GM18951 (cell line): ENCODE measurements around the gene CTDSP2.
"Not testable (repeated sequence)": the region's sequence is repeated elsewhere in the genome, so short reads cannot be mapped to it uniquely, and the experiment has no call there.

Source experiments
- POLR2A ChIP-seq: IDR thresholded peaks from 4 replicates; pipeline ENCODE4 v1.6.1; 2011; ENCODE audit warnings: mild to moderate bottlenecking; ENCODE audit not compliant: insufficient read length, insufficient read depth; ENCODE audit errors: extremely low read depth
- in situ Hi-C: fragments of 300-500 bp; cut with MboI; formaldehyde crosslinking; loops from one replicate; pipeline ENCODE4 v1.12.0; 2022; ENCODE audit warnings: low sequenced_read_pairs, mixed read lengths, inconsistent platforms; ENCODE audit not compliant: unreplicated experiment

Gene CTDSP2

GRCh38 chr12:57777911-57778310 is 68.6 kb downstream of the CTDSP2 start:
- no peak for TF ChIP-seq POLR2A
- in situ Hi-C loops = no loop called here

- TF ChIP-seq POLR2A = no peak
- in situ Hi-C loops = no loop called here
These were observed 69.2 kb downstream of the CTDSP2 start for GRCh38 chr12:57777367-57777766.

GRCh38 chr12:57776247-57776587 is 70.3 kb downstream of the CTDSP2 start:
- in situ Hi-C loops = no loop called here
- TF ChIP-seq POLR2A = no peak

- in situ Hi-C loops = no loop called here
- TF ChIP-seq POLR2A = no peak
These were observed 70.8 kb downstream of the CTDSP2 start for GRCh38 chr12:57775563-57776246.

GRCh38 chr12:57775044-57775443 is 71.5 kb downstream of the CTDSP2 start:
- no peak for TF ChIP-seq POLR2A
- in situ Hi-C loops = no loop called here

GRCh38 chr12:57774634-57775033 is 71.9 kb downstream of the CTDSP2 start:
- in situ Hi-C loops = not testable (repeated sequence)

- in situ Hi-C loops = no loop called here
- TF ChIP-seq POLR2A = no peak
These were observed 73.9 kb downstream of the CTDSP2 start, which contains the start of gene EEF1AKMT3 for GRCh38 chr12:57772429-57773322. TSS of gene EEF1AKMT3 (plus strand) at chr12:57772614. CDS start at chr12:57772725, 111 bp downstream.

- in situ Hi-C loops = no loop called here
- peak; percentile 81 for TF ChIP-seq POLR2A
These were observed 74.6 kb downstream of the CTDSP2 start, which contains the start of gene METTL1 for GRCh38 chr12:57771873-57772428. TSS of gene METTL1 (minus strand) at chr12:57772105. CDS start at chr12:57772083, 22 bp downstream.

- no peak for TF ChIP-seq POLR2A
- in situ Hi-C loops = no loop called here
These were observed 75.2 kb downstream of the CTDSP2 start for GRCh38 chr12:57771236-57771872.

- in situ Hi-C loops = no loop called here
- no peak for TF ChIP-seq POLR2A
These were observed 75.8 kb downstream of the CTDSP2 start for GRCh38 chr12:57770734-57771133.
